CD4-positive, alpha-beta T cell treated with Interleukin-17A for 4 hours (primary cell): ENCODE results near the gene CATSPERB.
"Not testable (repeated sequence)": the region's sequence is repeated elsewhere in the genome, so short reads cannot be mapped to it uniquely, and the experiment has no call there.

Experiments used
- DNase-seq: peaks from one replicate; pipeline ENCODE4 v3.0.0-alpha.2; 2020; ENCODE audit warnings: mixed read lengths

CATSPERB gene

DNA sequence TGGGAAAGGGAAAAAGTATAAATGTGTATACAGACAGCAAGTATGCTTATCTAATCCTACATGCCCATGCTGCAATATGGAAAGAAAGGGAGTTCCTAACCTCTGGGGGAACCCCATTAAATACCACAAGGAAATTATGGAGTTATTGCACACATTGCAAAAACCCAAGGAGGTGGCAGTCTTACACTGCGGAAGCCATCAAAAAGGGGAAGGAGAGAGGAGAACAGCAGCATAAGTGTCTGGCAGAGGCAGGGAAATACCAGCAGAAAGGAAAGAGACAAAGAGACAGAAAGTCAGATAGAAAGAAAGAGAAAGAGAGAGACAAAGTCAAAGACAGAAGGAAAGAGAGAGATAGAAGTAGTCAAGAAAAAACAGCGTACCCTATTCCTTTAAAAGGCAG lies 64.8 kb downstream of the CATSPERB start:
- DNase-seq = not testable (repeated sequence)

- no peak for DNase-seq
These were observed 71.1 kb downstream of the CATSPERB start for GRCh38 chr14:91660790-91661189.

DNA sequence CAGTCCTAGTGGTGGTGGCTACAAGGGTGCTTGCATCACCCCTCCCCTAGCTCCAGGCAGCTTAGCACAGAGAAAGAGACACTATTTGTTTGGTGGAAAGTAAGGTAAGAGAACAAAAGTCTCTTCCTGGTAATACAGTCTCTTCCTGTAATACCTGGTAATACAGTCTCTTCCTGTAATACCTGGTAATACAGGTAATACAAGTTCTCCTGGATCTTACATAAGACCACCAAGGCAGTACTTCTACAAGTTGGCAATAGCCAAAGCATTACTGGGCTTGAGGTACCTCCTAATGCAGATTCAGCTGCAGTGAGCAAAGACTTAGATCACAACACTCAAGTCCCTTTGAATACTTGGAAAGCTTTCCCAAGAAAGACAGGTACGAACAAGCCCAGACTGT lies 77.0 kb downstream of the CATSPERB start:
- DNase-seq = no peak

GRCh38 chr14:91653451-91653850 lies 78.4 kb downstream of the CATSPERB start:
- no peak for DNase-seq

- peak; percentile 18 for DNase-seq
These were observed 82.0 kb downstream of the CATSPERB start for GRCh38 chr14:91649930-91650329.

DNA sequence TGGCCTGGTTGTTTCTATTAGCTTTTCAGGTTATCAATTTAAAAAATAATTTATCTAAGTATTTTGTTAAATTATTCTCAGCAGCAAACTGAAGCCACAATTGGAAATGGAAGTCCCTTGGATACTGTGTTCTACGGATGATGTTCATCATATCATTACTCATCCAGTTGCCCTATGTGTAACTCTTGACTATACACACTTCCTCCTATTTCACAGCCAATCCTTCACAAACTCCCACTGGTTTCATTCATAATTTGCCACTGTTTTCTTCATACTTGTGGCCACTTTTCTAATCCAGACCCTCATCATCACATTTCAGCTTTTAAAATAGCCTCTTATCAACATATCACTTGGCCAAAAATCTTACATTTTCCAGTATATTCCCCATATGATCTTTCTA lies 84.0 kb downstream of the CATSPERB start:
- no peak for DNase-seq

- DNase-seq = no peak
These were observed 95.3 kb downstream of the CATSPERB start for GRCh38 chr14:91636604-91637003.

GRCh38 chr14:91624757-91625156 lies 107.1 kb downstream of the CATSPERB start:
- no peak for DNase-seq

GRCh38 chr14:91614187-91614586 lies 117.7 kb downstream of the CATSPERB start:
- DNase-seq = no peak

GRCh38 chr14:91613459-91614112 lies 118.3 kb downstream of the CATSPERB start:
- no peak for DNase-seq

- DNase-seq = no peak
These were observed 120.4 kb downstream of the CATSPERB start for GRCh38 chr14:91611528-91611927.

DNA sequence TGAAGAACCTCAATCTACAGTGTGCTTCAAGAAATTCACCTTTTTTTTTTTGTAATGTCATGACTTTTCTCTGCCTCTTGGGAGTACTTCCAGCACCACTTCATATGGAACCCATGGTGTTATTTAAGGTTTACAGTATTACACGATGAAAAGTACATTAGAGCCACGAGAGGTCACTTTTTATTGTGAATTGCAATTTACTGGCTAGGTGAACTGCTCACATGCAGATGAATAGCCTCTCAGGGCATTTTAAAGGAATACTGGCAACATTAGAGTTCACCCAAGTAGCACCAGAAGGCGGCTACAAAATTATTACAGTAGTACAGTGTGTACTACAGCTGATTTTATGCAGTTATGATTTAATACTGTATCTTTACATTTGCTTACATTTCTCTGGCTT lies 122.7 kb downstream of the CATSPERB start:
- no peak for DNase-seq

DNA sequence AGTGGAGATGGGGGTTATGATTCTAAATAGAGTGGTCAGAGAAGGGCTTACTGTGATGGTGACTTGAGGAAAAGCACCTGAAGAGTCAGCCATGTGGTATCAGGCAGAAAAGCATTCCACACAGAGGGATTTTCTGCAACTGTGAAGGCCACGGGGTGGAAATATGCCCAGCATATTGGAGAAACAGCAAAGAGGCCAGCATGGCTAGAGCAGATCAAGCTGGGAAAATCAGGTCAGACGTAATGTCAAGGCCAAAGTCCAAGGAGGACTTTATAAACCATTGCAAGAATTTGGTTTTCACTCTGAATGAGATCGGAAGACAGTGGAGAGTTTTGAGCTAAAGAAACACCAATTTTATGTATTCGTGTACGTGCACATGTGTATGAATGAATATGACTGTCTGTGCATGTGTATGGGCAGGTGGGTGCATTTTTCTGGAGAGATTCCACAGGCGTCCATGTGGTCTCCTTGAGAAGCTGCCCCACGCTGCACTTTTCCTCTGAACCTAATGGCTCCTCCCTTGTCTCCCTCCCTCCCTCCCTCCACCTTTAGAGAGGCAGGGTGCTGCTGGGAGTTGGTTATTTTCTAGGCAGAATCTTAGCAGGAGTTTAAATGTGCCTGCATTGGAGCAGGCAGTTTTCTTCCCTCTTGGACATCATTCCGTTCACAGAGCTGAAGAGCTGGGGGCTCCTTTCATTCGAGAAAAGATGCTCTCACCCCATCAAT lies 124.4 kb downstream of the CATSPERB start:
- no peak for DNase-seq

GRCh38 chr14:91606851-91607250 lies 125.0 kb downstream of the CATSPERB start:
- no peak for DNase-seq

GRCh38 chr14:91604611-91605010 lies 127.3 kb downstream of the CATSPERB start:
- not testable (repeated sequence) for DNase-seq

DNA sequence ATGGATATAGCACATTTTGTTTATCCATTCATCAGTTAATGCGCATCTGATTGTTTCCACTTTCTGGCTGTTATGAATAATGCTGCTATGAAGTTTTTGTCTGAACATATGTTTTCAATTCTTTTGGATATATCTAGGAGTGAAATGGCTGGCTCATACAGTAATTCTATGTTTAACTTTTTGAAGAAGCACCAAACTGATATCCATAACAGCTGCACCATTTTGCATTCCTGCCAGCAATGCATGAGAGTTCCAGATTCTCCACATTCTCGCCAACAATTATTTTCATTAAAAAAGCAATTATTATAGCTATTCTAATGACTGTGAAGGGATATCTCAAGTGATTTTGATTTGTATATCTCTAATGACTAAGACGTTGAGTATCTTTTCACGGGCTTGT lies 131.9 kb downstream of the CATSPERB start:
- no peak for DNase-seq

GRCh38 chr14:91595736-91596135 lies 136.2 kb downstream of the CATSPERB start:
- DNase-seq = no peak

DNA sequence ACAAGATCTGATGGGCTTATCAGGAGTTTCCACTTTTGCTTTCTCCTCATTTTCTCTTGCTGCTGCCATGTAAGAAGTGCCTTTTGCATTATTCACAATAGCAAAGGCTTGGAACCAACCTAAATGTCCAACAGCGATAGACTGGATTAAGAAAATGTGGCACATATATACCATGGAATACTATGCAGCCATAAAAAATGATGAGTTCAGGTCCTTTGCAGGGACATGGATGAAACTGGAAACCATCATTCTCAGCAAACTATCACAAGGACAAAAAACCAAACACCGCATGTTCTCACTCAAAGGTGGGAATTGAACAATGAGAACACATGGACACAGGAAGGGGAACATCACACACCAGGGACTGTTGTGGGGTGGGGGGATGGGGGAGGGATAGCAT lies 137.9 kb downstream of the CATSPERB start:
- DNase-seq = not testable (repeated sequence)

- DNase-seq = no peak
These were observed 145.5 kb downstream of the CATSPERB start for GRCh38 chr14:91586410-91586809.

DNA sequence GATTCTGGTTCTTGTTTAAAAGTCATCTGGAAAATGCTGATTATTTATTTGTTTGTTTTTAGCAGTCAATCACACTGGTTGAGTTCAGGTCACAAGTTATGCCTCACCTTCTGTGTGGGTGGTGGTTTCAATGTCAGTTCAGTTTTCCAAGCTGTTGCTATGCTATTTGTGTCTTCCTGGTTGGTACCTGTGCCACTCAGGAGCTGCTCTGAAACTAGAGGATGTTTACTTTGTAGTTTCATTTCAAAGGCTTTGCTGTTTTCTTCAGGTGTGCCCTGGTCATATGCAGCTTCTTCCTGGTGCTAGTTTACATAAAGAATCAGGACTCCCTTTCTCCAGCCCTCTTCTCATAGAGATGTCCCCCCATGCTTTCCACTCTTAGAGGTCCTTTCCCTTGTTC lies 146.0 kb downstream of the CATSPERB start:
- DNase-seq = no peak

DNA sequence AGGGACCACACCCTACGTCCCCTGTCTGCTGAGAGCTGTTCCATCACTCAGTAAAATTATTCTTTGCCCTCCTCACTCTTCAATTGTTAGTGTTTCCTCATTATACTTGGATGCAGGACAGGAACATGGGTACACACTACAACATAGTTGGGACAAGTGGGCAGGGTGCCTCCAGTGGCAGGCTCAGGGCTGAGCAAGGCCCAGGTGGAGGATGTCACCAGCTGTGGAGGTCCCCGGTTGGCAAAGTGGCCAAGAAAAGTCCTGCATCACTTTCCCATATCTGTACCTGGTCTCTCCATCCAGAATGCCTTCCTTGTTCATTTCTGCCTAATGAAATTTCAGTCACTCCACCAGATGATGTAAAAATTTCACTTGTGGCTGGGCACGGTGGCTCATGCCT lies 149.1 kb downstream of the CATSPERB start:
- DNase-seq = no peak

GRCh38 chr14:91580876-91581577 lies 150.9 kb downstream of the CATSPERB start:
- no peak for DNase-seq

GRCh38 chr14:91577632-91578233 lies 154.2 kb downstream of the CATSPERB start:
- DNase-seq = no peak
